K562 (cell line): ENCODE results near the gene CC2D1A. TPM values are rescaled to one million over a fixed set of nuclear protein-coding genes. Genes with fewer than 3 reads are reported as not detected.

ENCODE experiments used
- CREM ChIP-seq: IDR thresholded peaks from 2 replicates; pipeline ENCODE4 v1.6.1; 2014; ENCODE audit warnings: antibody characterized with exemption, low read depth
- ETV5 ChIP-seq: sonication (generic); formaldehyde crosslinking; IDR thresholded peaks from 2 replicates; pipeline ENCODE4 v1.4.0; 2020; ENCODE audit warnings: low read depth, mild to moderate bottlenecking, missing genetic modification reagents
- KLF13 ChIP-seq: fragments of 450-650 bp; IDR thresholded peaks from 2 replicates; pipeline ENCODE4 v1.6.1; 2016; ENCODE audit warnings: missing genetic modification characterization, low read depth, mild to moderate bottlenecking, missing compliant biosample characterization, moderate library complexity, borderline replicate concordance
- MBD2 ChIP-seq: sonication (generic); IDR thresholded peaks from 2 replicates; pipeline ENCODE4 v1.6.1; 2016; ENCODE audit warnings: low read depth, borderline replicate concordance
- MTA3 ChIP-seq: fragments of 450-650 bp; formaldehyde crosslinking; IDR thresholded peaks from 2 replicates; pipeline ENCODE4 v1.6.1; 2017; ENCODE audit warnings: mild to moderate bottlenecking, borderline replicate concordance
- PHB ChIP-seq: fragments of 250-450 bp; sonication (Bioruptor Pico); IDR thresholded peaks from 2 replicates; pipeline ENCODE4 v1.5.0; 2021
- TBP ChIP-seq: optimal IDR thresholded peaks from 2 replicates; pipeline ENCODE3; 2011; ENCODE audit warnings: low read depth, low read length, improper control_type of control experiment
- TEAD4 ChIP-seq, 2 experiments: sonication (generic) in 1 of 2; formaldehyde crosslinking in 1 of 2; IDR thresholded peaks; 2 replicates each; pipeline versions ENCODE4 v1.6.1 to v1.8.0; 2012 to 2022; ENCODE audit warnings: borderline replicate concordance in 1 of 2, inconsistent platforms in 1 of 2, low read length in 1 of 2, mild to moderate bottlenecking in 1 of 2, missing genetic modification reagents in 1 of 2
- ZBTB17 ChIP-seq: fragments of 450-650 bp; formaldehyde crosslinking; IDR thresholded peaks from 2 replicates; pipeline ENCODE4 v1.4.0; 2020; ENCODE audit warnings: mild to moderate bottlenecking
- ZNF224 ChIP-seq: sonication (generic); formaldehyde crosslinking; IDR thresholded peaks from 2 replicates; pipeline ENCODE4 v1.8.0; 2022; ENCODE audit warnings: mild to moderate bottlenecking, missing genetic modification reagents
- polyA plus RNA-seq, 8 experiments: library from polyadenylated mRNA; depleted of rRNA in 4 of 8; stranded (reverse) in 5 of 8; unstranded in 3 of 8; fragments of >200 nt; fragmentation: Nextera tagmentation in 2 of 8; fragmentation: Illumina TruSeq in 1 of 8; extraction: Ambion mirVana in 2 of 8; extraction: Trizol in 1 of 8; gene quantifications; 2 replicates each; pipeline versions ENCODE4 v1.2.1 to v1.2.3, GENCODE V29; 2011 to 2014; ENCODE audit warnings: inconsistent platforms in 1 of 8, missing spikeins in 1 of 8
- total RNA-seq, 7 experiments: library from RNA; depleted of rRNA in 6 of 7; stranded (reverse); fragments of >200 nt in 6 of 7; fragmentation: Illumina TruSeq in 2 of 7; extraction: Trizol in 2 of 7; gene quantifications; 2 replicates each; pipeline versions ENCODE4 v1.2.1 to v1.2.3, GENCODE V29; 2011 to 2021; ENCODE audit warnings: low replicate concordance in 1 of 7
- TF ChIP-seq, protein P1 (sequence below): fragments of 450-650 bp; IDR thresholded peaks from 2 replicates; pipeline ENCODE4 v1.6.1; 2016
- TF ChIP-seq, protein P2 (sequence below): fragments of 450-650 bp; IDR thresholded peaks from 2 replicates; pipeline ENCODE4 v1.6.1; 2018; ENCODE audit not compliant: partially characterized antibody

The CC2D1A gene
- total and polyA plus RNA-seq, 9 of the 15 experiments (the other 6 are each of a cell fraction or from before 2014, with no cell fraction given), result 0.32 to 31.0 (median 12.9) TPM

DNA sequence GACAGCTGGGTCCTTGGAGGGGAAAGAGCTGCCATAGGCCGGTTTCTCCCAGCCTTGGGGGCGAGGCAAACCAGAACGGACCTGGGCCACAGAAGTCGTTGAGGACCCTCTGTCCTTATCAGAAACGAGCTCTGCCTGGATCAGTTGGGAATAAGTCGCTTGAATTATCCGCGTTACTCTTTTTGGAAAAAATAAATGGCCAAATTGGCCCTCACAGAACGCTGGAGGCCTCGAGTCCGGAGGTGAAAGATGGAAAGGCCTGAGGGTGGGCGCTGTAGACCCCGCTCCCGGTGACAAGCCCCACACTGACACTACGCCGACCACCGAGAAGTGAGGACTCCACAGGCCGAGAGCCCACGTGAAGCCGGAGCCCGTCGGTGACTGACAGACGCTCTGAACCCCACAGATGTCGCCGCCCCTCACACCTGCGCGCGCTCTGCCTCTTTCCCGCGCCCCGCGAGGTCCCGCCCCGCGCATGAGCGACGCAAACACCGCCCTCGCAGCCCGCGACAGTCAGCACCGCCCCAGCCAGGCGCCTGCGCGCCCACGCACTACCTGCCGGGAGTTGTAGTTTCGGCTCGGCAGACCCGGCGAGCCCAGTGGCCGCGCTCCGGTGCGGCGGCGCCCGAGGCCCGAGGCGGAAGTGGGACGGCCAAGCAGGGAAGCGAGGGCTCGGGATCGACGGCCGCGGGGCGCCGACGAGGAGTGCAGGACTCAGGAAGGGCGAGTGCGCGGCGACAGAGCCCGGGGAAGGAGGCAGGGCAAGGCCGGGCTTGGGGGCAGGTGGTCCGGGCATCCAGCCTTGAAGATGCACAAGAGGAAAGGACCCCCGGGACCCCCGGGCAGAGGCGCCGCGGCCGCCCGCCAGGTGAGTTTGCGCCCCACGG lies at the start of gene CC2D1A, which contains the start of gene BRME1 (continued):
- TF ChIP-seq CREM (peak; percentile 91), TBP (peak; percentile 66), MBD2 (peak; percentile 67; the same call in 1 of the 2 replicates), PHB (no peak), ETV5 (CRISPR knock-in tag) (peak; percentile 80), MTA3 (peak; percentile 72; the same call in 1 of the 2 replicates), ZNF224 (CRISPR knock-in tag) (no peak), ZBTB17 (CRISPR knock-in tag) (0 out of 2 replicates have a peak, but pooled peaks have one; percentile 20), TEAD4 (IDR thresholded peaks at IDR 0.05; ENCODE audit: low read length) (no peak), TEAD4 (CRISPR knock-in tag; IDR thresholded peaks at IDR 0.05; ENCODE audit: borderline replicate concordance) (no peak), KLF13 (tag) (peak; percentile 53; the same call in 1 of the 2 replicates)
- TF ChIP-seq, protein P1, sequence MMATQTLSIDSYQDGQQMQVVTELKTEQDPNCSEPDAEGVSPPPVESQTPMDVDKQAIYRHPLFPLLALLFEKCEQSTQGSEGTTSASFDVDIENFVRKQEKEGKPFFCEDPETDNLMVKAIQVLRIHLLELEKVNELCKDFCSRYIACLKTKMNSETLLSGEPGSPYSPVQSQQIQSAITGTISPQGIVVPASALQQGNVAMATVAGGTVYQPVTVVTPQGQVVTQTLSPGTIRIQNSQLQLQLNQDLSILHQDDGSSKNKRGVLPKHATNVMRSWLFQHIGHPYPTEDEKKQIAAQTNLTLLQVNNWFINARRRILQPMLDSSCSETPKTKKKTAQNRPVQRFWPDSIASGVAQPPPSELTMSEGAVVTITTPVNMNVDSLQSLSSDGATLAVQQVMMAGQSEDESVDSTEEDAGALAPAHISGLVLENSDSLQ, result peak; percentile 93
- TF ChIP-seq, protein P2, sequence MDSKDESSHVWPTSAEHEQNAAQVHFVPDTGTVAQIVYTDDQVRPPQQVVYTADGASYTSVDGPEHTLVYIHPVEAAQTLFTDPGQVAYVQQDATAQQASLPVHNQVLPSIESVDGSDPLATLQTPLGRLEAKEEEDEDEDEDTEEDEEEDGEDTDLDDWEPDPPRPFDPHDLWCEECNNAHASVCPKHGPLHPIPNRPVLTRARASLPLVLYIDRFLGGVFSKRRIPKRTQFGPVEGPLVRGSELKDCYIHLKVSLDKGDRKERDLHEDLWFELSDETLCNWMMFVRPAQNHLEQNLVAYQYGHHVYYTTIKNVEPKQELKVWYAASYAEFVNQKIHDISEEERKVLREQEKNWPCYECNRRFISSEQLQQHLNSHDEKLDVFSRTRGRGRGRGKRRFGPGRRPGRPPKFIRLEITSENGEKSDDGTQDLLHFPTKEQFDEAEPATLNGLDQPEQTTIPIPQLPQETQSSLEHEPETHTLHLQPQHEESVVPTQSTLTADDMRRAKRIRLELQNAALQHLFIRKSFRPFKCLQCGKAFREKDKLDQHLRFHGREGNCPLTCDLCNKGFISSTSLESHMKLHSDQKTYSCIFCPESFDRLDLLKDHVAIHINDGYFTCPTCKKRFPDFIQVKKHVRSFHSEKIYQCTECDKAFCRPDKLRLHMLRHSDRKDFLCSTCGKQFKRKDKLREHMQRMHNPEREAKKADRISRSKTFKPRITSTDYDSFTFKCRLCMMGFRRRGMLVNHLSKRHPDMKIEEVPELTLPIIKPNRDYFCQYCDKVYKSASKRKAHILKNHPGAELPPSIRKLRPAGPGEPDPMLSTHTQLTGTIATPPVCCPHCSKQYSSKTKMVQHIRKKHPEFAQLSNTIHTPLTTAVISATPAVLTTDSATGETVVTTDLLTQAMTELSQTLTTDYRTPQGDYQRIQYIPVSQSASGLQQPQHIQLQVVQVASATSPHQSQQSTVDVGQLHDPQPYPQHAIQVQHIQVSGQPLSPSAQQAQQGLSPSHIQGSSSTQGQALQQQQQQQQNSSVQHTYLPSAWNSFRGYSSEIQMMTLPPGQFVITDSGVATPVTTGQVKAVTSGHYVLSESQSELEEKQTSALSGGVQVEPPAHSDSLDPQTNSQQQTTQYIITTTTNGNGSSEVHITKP, result peak; percentile 22
